Liver (tissue), 9 donors: Measurements from ENCODE around the gene RBM28. TPM values are rescaled to one million over a fixed set of nuclear protein-coding genes. Genes with fewer than 3 reads are reported as not detected.

ENCODE experiments used
- DNase-seq: peaks from one replicate; pipeline ENCODE4 v3.0.0-alpha.2; 2017; ENCODE audit warnings: low spot score
- H3K27ac ChIP-seq, 2 donors: one replicate each; pipeline ENCODE4 v1.7.0; 2013; ENCODE audit warnings: inconsistent platforms in 2 of 2, low read length in 2 of 2, control low read depth in 1 of 2, low read depth in 1 of 2, mild to moderate bottlenecking in 1 of 2
- H3K27me3 ChIP-seq, 4 donors: one replicate each; pipeline versions ENCODE4 v1.6.1 to v1.7.0; 2013; ENCODE audit warnings: low read length in 3 of 4, inconsistent platforms in 1 of 4, mild to moderate bottlenecking in 1 of 4, moderate library complexity in 1 of 4; ENCODE audit not compliant: control insufficient read depth in 4 of 4, insufficient read depth in 4 of 4
- H3K36me3 ChIP-seq, 4 donors: one replicate each; pipeline versions ENCODE4 v1.6.1 to v1.7.0; 2013; ENCODE audit warnings: low read length in 3 of 4, mild to moderate bottlenecking in 3 of 4, low read depth in 1 of 4, moderate library complexity in 1 of 4; ENCODE audit not compliant: control insufficient read depth in 4 of 4, insufficient read depth in 3 of 4
- H3K4me1 ChIP-seq, 4 donors: one replicate each; pipeline versions ENCODE4 v1.6.1 to v1.7.0; 2013; ENCODE audit warnings: low read length in 3 of 4, mild to moderate bottlenecking in 3 of 4, moderate library complexity in 1 of 4; ENCODE audit not compliant: control insufficient read depth in 4 of 4, insufficient read depth in 4 of 4
- H3K4me3 ChIP-seq, 3 donors: one replicate each; pipeline versions ENCODE4 v1.6.1 to v1.7.0; 2013; ENCODE audit warnings: low read length in 3 of 3, control low read depth in 1 of 3, low read depth in 1 of 3, mild to moderate bottlenecking in 1 of 3
- H3K9ac ChIP-seq, 2 donors: one replicate each; pipeline ENCODE4 v1.7.0; 2013; ENCODE audit warnings: low read length in 2 of 2, mild to moderate bottlenecking in 2 of 2, moderate library complexity in 2 of 2, control low read depth in 1 of 2, low read depth in 1 of 2
- H3K9me3 ChIP-seq, 4 donors: one replicate each; pipeline versions ENCODE4 v1.6.1 to v1.7.0; 2013; ENCODE audit warnings: low read length in 3 of 4; ENCODE audit not compliant: control insufficient read depth in 4 of 4
- ATF3 ChIP-seq: IDR thresholded peaks from 2 replicates; pipeline ENCODE4 v1.6.1; 2016; ENCODE audit warnings: antibody characterized with exemption
- CTCF ChIP-seq: fragments of 150-350 bp; IDR thresholded peaks from 2 replicates; pipeline ENCODE4 v1.5.1; 2017; ENCODE audit warnings: improper control_type of control experiment, low read depth, low read length; ENCODE audit not compliant: missing input control
- EGR1 ChIP-seq, 2 donors: IDR thresholded peaks; 2 replicates each; pipeline ENCODE4 v1.6.1; 2016 to 2018; ENCODE audit warnings: antibody characterized with exemption in 2 of 2, low read depth in 2 of 2
- FOXA1 ChIP-seq: IDR thresholded peaks from 2 replicates; pipeline ENCODE4 v1.6.1; 2016; ENCODE audit warnings: antibody characterized with exemption
- FOXA2 ChIP-seq: IDR thresholded peaks from 2 replicates; pipeline ENCODE4 v1.6.1; 2016; ENCODE audit warnings: antibody characterized with exemption
- GABPA ChIP-seq, 2 donors: IDR thresholded peaks in 1 of 2; conservative IDR thresholded peaks in 1 of 2; 2 replicates each; pipeline ENCODE4 v1.6.1; 2016; ENCODE audit warnings: antibody characterized with exemption in 2 of 2, mild to moderate bottlenecking in 1 of 2, moderate library complexity in 1 of 2
- HNF4A ChIP-seq, 2 donors: conservative IDR thresholded peaks; 2 replicates each; pipeline ENCODE4 v1.6.1; 2016; ENCODE audit warnings: antibody characterized with exemption in 2 of 2, mild to moderate bottlenecking in 2 of 2
- HNF4G ChIP-seq: IDR thresholded peaks from 2 replicates; pipeline ENCODE4 v1.6.1; 2016; ENCODE audit warnings: antibody characterized with exemption
- JUND ChIP-seq, 2 donors: IDR thresholded peaks; 2 replicates each; pipeline ENCODE4 v1.6.1; 2016; ENCODE audit warnings: antibody characterized with exemption in 2 of 2
- MAX ChIP-seq: IDR thresholded peaks from 2 replicates; pipeline ENCODE4 v1.6.1; 2016; ENCODE audit warnings: antibody characterized with exemption
- NR2F2 ChIP-seq: IDR thresholded peaks from 2 replicates; pipeline ENCODE4 v1.6.1; 2016; ENCODE audit warnings: antibody characterized with exemption
- RAD21 ChIP-seq, 2 donors: IDR thresholded peaks; 2 replicates each; pipeline ENCODE4 v1.6.1; 2016; ENCODE audit warnings: antibody characterized with exemption in 2 of 2, mild to moderate bottlenecking in 2 of 2
- REST ChIP-seq: IDR thresholded peaks from 2 replicates; pipeline ENCODE4 v1.6.1; 2016; ENCODE audit warnings: antibody characterized with exemption, mild to moderate bottlenecking
- RXRA ChIP-seq, 2 donors: IDR thresholded peaks; 2 replicates each; pipeline ENCODE4 v1.6.1; 2017 to 2018; ENCODE audit warnings: antibody characterized with exemption in 2 of 2, mild to moderate bottlenecking in 1 of 2
- SP1 ChIP-seq: IDR thresholded peaks from 2 replicates; pipeline ENCODE4 v1.6.1; 2018; ENCODE audit warnings: antibody characterized with exemption, mild to moderate bottlenecking
- TAF1 ChIP-seq: conservative IDR thresholded peaks from 2 replicates; pipeline ENCODE4 v1.6.1; 2016; ENCODE audit warnings: antibody characterized with exemption, mild to moderate bottlenecking
- YY1 ChIP-seq: IDR thresholded peaks from 2 replicates; pipeline ENCODE4 v1.6.1; 2016; ENCODE audit warnings: antibody characterized with exemption, mild to moderate bottlenecking
- ZBTB33 ChIP-seq: IDR thresholded peaks from 2 replicates; pipeline ENCODE4 v1.6.1; 2016; ENCODE audit warnings: antibody characterized with exemption
- WGBS: extraction: QIAGEN DNeasy Blood & Tissue Kit; methylation state at CpG from one replicate; pipeline ENCODE4 v1.1.7; 2013; 5-methylcytosine and 5-hydroxymethylcytosine counted together
- polyA plus RNA-seq, 2 donors: library from polyadenylated mRNA; stranded (reverse) in 1 of 2; unstranded in 1 of 2; fragments of 200-250 nt in 1 of 2; fragments of >200 nt in 1 of 2; fragmentation: Nextera tagmentation in 1 of 2; extraction: Ambion mirVana in 1 of 2; gene quantifications; one replicate each; pipeline versions ENCODE4 v1.2.1 to v1.2.3, GENCODE V29; 2013 to 2015
- total RNA-seq, 2 donors: library from RNA; depleted of rRNA; stranded (reverse); fragments of >200 nt; gene quantifications; one replicate each; pipeline ENCODE4 v1.2.3, GENCODE V29; 2014
- donor health status: healthy.
- donor health status: healthy.
- donor health status: healthy.
- donor health status: healthy.
- donor health status: healthy.

The RBM28 gene
- total and polyA plus RNA-seq, 4 donors = 3.6 to 16.1 (median 11.7) TPM

GRCh38 chr7:128255271-128255670 lies 88.4 kb downstream of the RBM28 start:
- no peak for TF ChIP-seq MAX
- no peak for TF ChIP-seq FOXA2
- TF ChIP-seq ZBTB33 = no peak
- no peak for TF ChIP-seq RAD21 (IDR thresholded peaks at IDR 0.05)
- no peak for TF ChIP-seq EGR1 (IDR thresholded peaks at IDR 0.05; ENCODE audit: low read depth in 2 of 2)
- no peak for TF ChIP-seq JUND (IDR thresholded peaks at IDR 0.05)
- no peak for TF ChIP-seq CTCF
- Histone ChIP-seq H3K9ac (no peak overlapping the region), H3K4me3 (no peak overlapping the region), H3K27ac (no peak overlapping the region), H3K36me3 (no peaks in the 10 kb centered on the region), H3K27me3 (no peaks in the 10 kb centered on the region), H3K4me1 (no peaks in the 10 kb centered on the region), H3K9me3 (no peaks in the 10 kb centered on the region)
- no peak for DNase-seq
- 78% methylated on average over 2 of the region's 2 CpGs for WGBS

- Histone ChIP-seq H3K27me3 (no peaks in the 10 kb centered on the region), H3K27ac (no peak overlapping the region), H3K9ac (no peak overlapping the region), H3K4me1 (no peaks in the 10 kb centered on the region), H3K9me3 (no peaks in the 10 kb centered on the region), H3K36me3 (no peaks in the 10 kb centered on the region), H3K4me3 (no peak overlapping the region)
- no peak for DNase-seq
- TF ChIP-seq RAD21 (IDR thresholded peaks at IDR 0.05) (no peak), TAF1 (no peak), ATF3 (no peak), JUND (IDR thresholded peaks at IDR 0.05) (no peak), HNF4G (no peak), MAX (no peak), SP1 (no peak), CTCF (no peak), YY1 (no peak), NR2F2 (no peak), REST (no peak), FOXA1 (no peak), ZBTB33 (no peak), GABPA (IDR thresholded peaks at IDR 0.05 in 1 of 2, conservative IDR thresholded peaks at IDR 0.05 in 1 of 2) (no peak), EGR1 (IDR thresholded peaks at IDR 0.05; ENCODE audit: low read depth in 2 of 2) (no peak), FOXA2 (no peak), RXRA (IDR thresholded peaks at IDR 0.05) (no peak), HNF4A (conservative IDR thresholded peaks at IDR 0.05) (no peak)
- 82% methylated on average over 5 of the region's 5 CpGs for WGBS
Observed at GRCh38 chr7:128254470-128254869, 89.2 kb downstream of the RBM28 start.
